Fibroblast of skin of right quadriceps (primary cell): ENCODE measurements around the gene SLIRP.
"Not testable (repeated sequence)": the region's sequence is repeated elsewhere in the genome, so short reads cannot be mapped to it uniquely, and the experiment has no call there.

Experiments
- DNase-seq: peaks from one replicate; pipeline ENCODE4 v3.0.0-alpha.2; 2013

The SLIRP gene

GRCh38 chr14:77746064-77746702 is 38.3 kb downstream of the SLIRP start:
- DNase-seq = no peak

GRCh38 chr14:77747425-77747824 is 39.5 kb downstream of the SLIRP start:
- not testable (repeated sequence) for DNase-seq

- DNase-seq = no peak
Measured at GRCh38 chr14:77752266-77752665, 44.4 kb downstream of the SLIRP start.

- no peak for DNase-seq
Measured at GRCh38 chr14:77752799-77753516, 45.1 kb downstream of the SLIRP start.

- DNase-seq = peak; percentile 91
Measured at GRCh38 chr14:77760381-77761204, 52.7 kb downstream of the SLIRP start, which contains the start of gene SNW1. TSS of gene SNW1 (minus strand) at chr14:77761156. CDS start at chr14:77761127, 29 bp downstream.

- peak; percentile 49 for DNase-seq
Measured at GRCh38 chr14:77761205-77761931, 53.5 kb downstream of the SLIRP start.

- no peak for DNase-seq
Measured at GRCh38 chr14:77763316-77763715, 55.4 kb downstream of the SLIRP start.

GRCh38 chr14:77763978-77764377 is 56.1 kb downstream of the SLIRP start:
- DNase-seq = no peak
